DOHH2 (cell line): ENCODE data around the gene TMEM154.
A peak's percentile ranks its signal among the peaks of the same experiment; 100 is the strongest.

Experiments used
- H3F3A ChIP-seq: fragments of 200-600 bp; sonication (generic), shearing (Covaris generic); 2 replicates; pipeline ENCODE4 v1.6.0; 2016; ENCODE audit warnings: antibody characterized with exemption, mild to moderate bottlenecking; ENCODE audit not compliant: control insufficient read depth, insufficient read depth
- H3K27ac ChIP-seq: fragments of 200-600 bp; sonication (generic); 2 replicates; pipeline ENCODE4 v1.5.1; 2014; ENCODE audit warnings: low read depth, mild to moderate bottlenecking, low read length, moderate library complexity
- H3K27me3 ChIP-seq: fragments of 200-600 bp; sonication (generic); 2 replicates; pipeline ENCODE4 v1.6.1; 2014; ENCODE audit warnings: mild to moderate bottlenecking, low read length, mixed read lengths; ENCODE audit not compliant: control insufficient read depth
- H3K36me3 ChIP-seq: fragments of 200-600 bp; sonication (generic); 2 replicates; pipeline ENCODE4 v1.6.1; 2014; ENCODE audit warnings: mild to moderate bottlenecking, low read length, moderate library complexity, mixed read lengths; ENCODE audit not compliant: control insufficient read depth
- H3K4me1 ChIP-seq: fragments of 200-600 bp; sonication (generic); 2 replicates; pipeline ENCODE4 v1.6.1; 2014; ENCODE audit warnings: mild to moderate bottlenecking, low read length, mixed read lengths; ENCODE audit not compliant: control insufficient read depth
- H3K4me2 ChIP-seq: fragments of 200-600 bp; sonication (generic); 2 replicates; pipeline ENCODE4 v1.6.0; 2014; ENCODE audit warnings: mild to moderate bottlenecking, low read length, moderate library complexity
- H3K4me3 ChIP-seq: fragments of 200-600 bp; sonication (generic); 2 replicates; pipeline ENCODE4 v1.5.1; 2014; ENCODE audit warnings: mild to moderate bottlenecking, low read length, mixed read lengths
- H3K79me2 ChIP-seq: fragments of 200-600 bp; sonication (generic); 2 replicates; pipeline ENCODE4 v1.6.1; 2014; ENCODE audit warnings: mild to moderate bottlenecking, low read length, mixed read lengths; ENCODE audit not compliant: control insufficient read depth
- H3K9me2 ChIP-seq: fragments of 200-600 bp; sonication (generic); replicated peaks from 2 replicates; pipeline ENCODE4 v1.6.1; 2014; ENCODE audit warnings: mild to moderate bottlenecking, low read length, mixed read lengths; ENCODE audit not compliant: control insufficient read depth
- H3K9me3 ChIP-seq: fragments of 200-600 bp; sonication (generic); 2 replicates; pipeline ENCODE4 v1.6.1; 2014; ENCODE audit warnings: antibody characterized with exemption, low read length, mixed read lengths; ENCODE audit not compliant: control insufficient read depth, insufficient read depth
- H4K20me1 ChIP-seq: fragments of 200-600 bp; sonication (generic); 2 replicates; pipeline ENCODE4 v1.6.0; 2014; ENCODE audit warnings: low read depth, mild to moderate bottlenecking, antibody characterized with exemption, low read length, moderate library complexity; ENCODE audit not compliant: control insufficient read depth, insufficient read depth
- CTCF ChIP-seq: fragments of 200-600 bp; sonication (generic); IDR thresholded peaks from one replicate; pipeline ENCODE4 v1.5.1; 2014; ENCODE audit warnings: antibody characterized with exemption, mild to moderate bottlenecking, low read depth, low read length; ENCODE audit not compliant: poor library complexity, severe bottlenecking
- EZH2phosphoT487 ChIP-seq: fragments of 200-600 bp; sonication (generic); IDR thresholded peaks from 2 replicates; pipeline ENCODE4 v1.6.1; 2017; ENCODE audit warnings: borderline replicate concordance, mild to moderate bottlenecking, antibody characterized with exemption, low read length, moderate library complexity, mixed read lengths

Gene TMEM154

GRCh38 chr4:152678841-152679240, 956 bp downstream of the TMEM154 start:
- H3K9me2 ChIP-seq, result no peaks in the 10 kb centered on the region
- no peaks in the 10 kb centered on the region for H3K79me2 ChIP-seq
- H3K4me1 ChIP-seq, result peaks cover 58% of the 10 kb centered on the region
- no peaks in the 10 kb centered on the region for H4K20me1 ChIP-seq
- H3K4me3 ChIP-seq, result peak overlapping the region; percentile 77
- TF ChIP-seq EZH2phosphoT487, result no peak
- no peak for TF ChIP-seq CTCF
- peak overlapping the region; percentile 79 for H3K4me2 ChIP-seq
- H3K9me3 ChIP-seq, result no peaks in the 10 kb centered on the region
- H3K27me3 ChIP-seq, result peaks cover 16% of the 10 kb centered on the region
- H3K27ac ChIP-seq, result no peak overlapping the region
- H3K36me3 ChIP-seq, result no peaks in the 10 kb centered on the region
- no peaks in the 10 kb centered on the region for H3F3A ChIP-seq

GRCh38 chr4:152677117-152677516, 2.7 kb downstream of the TMEM154 start:
- H3K27ac ChIP-seq, result no peak overlapping the region
- H3K4me1 ChIP-seq, result peaks cover 55% of the 10 kb centered on the region
- no peaks in the 10 kb centered on the region for H3K36me3 ChIP-seq
- no peak for TF ChIP-seq EZH2phosphoT487
- no peak for TF ChIP-seq CTCF
- H3K79me2 ChIP-seq, result no peaks in the 10 kb centered on the region
- H3F3A ChIP-seq, result no peaks in the 10 kb centered on the region
- H4K20me1 ChIP-seq, result no peaks in the 10 kb centered on the region
- H3K9me2 ChIP-seq, result no peaks in the 10 kb centered on the region
- peaks cover 9% of the 10 kb centered on the region; the same call in 1 of the 2 replicates for H3K27me3 ChIP-seq
- no peaks in the 10 kb centered on the region for H3K9me3 ChIP-seq
- no peak overlapping the region for H3K4me2 ChIP-seq
- no peak overlapping the region for H3K4me3 ChIP-seq

GRCh38 chr4:152676052-152676854, 3.5 kb downstream of the TMEM154 start:
- Histone ChIP-seq H3K36me3 (no peaks in the 10 kb centered on the region), H3K9me2 (no peaks in the 10 kb centered on the region), H3K79me2 (no peaks in the 10 kb centered on the region), H4K20me1 (no peaks in the 10 kb centered on the region), H3K27ac (no peak overlapping the region), H3K4me1 (peaks cover 47% of the 10 kb centered on the region), H3K4me2 (peak overlapping the region; percentile 39), H3F3A (no peaks in the 10 kb centered on the region), H3K27me3 (peaks cover 9% of the 10 kb centered on the region; the same call in 1 of the 2 replicates), H3K9me3 (no peaks in the 10 kb centered on the region), H3K4me3 (0 out of 2 replicates have a peak overlapping the region, but pooled peaks have one; percentile 7)
- TF ChIP-seq CTCF (no peak), EZH2phosphoT487 (no peak)
